HepG2 (cell line): ENCODE measurements around the gene TFPI. TPM values are rescaled to one million over a fixed set of nuclear protein-coding genes. Genes with fewer than 3 reads are reported as not detected.

Experiments used
- CEBPB ChIP-seq: IDR thresholded peaks from 2 replicates; pipeline ENCODE4 v1.6.1; 2011; ENCODE audit warnings: low read depth, low read length, improper control_type of control experiment, borderline replicate concordance
- CHD4 ChIP-seq: fragments of 200-600 bp; sonication (generic); IDR thresholded peaks from 2 replicates; pipeline ENCODE4 v1.7.0; 2017; ENCODE audit warnings: mild to moderate bottlenecking, low read length, borderline replicate concordance
- EP300 ChIP-seq, 3 experiments: sonication (generic) in 1 of 3; formaldehyde crosslinking in 1 of 3; IDR thresholded peaks; 2 replicates each; pipeline versions ENCODE4 v1.5.1 to v1.6.1; 2011 to 2020; ENCODE audit warnings: low read depth in 2 of 3, low read length in 2 of 3, borderline replicate concordance in 1 of 3, improper control_type of control experiment in 1 of 3, mild to moderate bottlenecking in 1 of 3, missing genetic modification reagents in 1 of 3, moderate library complexity in 1 of 3
- ETV5 ChIP-seq: IDR thresholded peaks from 2 replicates; pipeline ENCODE4 v1.6.1; 2018; ENCODE audit warnings: missing biosample characterization, missing genetic modification reagents, inconsistent platforms, borderline replicate concordance
- FOXA1 ChIP-seq, 2 experiments: fragments of 450-650 bp in 1 of 2; sonication (generic) in 1 of 2; formaldehyde crosslinking in 1 of 2; IDR thresholded peaks; 2 replicates each; pipeline versions ENCODE4 v1.4.0 to v1.6.1; 2016 to 2020; ENCODE audit warnings: missing genetic modification reagents in 1 of 2
- FOXA3 ChIP-seq: IDR thresholded peaks from 2 replicates; pipeline ENCODE4 v1.6.1; 2016; ENCODE audit warnings: missing genetic modification reagents, missing compliant biosample characterization
- HCFC1 ChIP-seq: fragments of 150-350 bp; IDR thresholded peaks from 2 replicates; pipeline ENCODE4 v1.6.1; 2014; ENCODE audit warnings: low read depth, low read length
- HNRNPK ChIP-seq: fragments of 200-400 bp; formaldehyde crosslinking; IDR thresholded peaks from 2 replicates; pipeline ENCODE4 v1.6.1; 2018; ENCODE audit warnings: low read length, low read depth, moderate library complexity, mild to moderate bottlenecking; ENCODE audit not compliant: poor library complexity, severe bottlenecking
- HNRNPUL1 ChIP-seq: fragments of 200-400 bp; formaldehyde crosslinking; IDR thresholded peaks from 2 replicates; pipeline ENCODE4 v1.6.1; 2017; ENCODE audit warnings: low read depth, mild to moderate bottlenecking, low read length, moderate library complexity
- MIER2 ChIP-seq: IDR thresholded peaks from 2 replicates; pipeline ENCODE4 v1.6.1; 2016; ENCODE audit warnings: missing biosample characterization, missing genetic modification reagents
- NFE2L2 ChIP-seq: fragments of 150-350 bp; IDR thresholded peaks from 2 replicates; pipeline ENCODE4 v1.6.1; 2014; ENCODE audit warnings: low read length
- NR0B2 ChIP-seq: sonication (generic); formaldehyde crosslinking; IDR thresholded peaks from 2 replicates; pipeline ENCODE4 v1.4.0; 2020; ENCODE audit warnings: mild to moderate bottlenecking, missing genetic modification reagents
- NR2F2 ChIP-seq: IDR thresholded peaks from 2 replicates; pipeline ENCODE4 v1.6.1; 2012; ENCODE audit warnings: low read depth, inconsistent platforms, borderline replicate concordance
- POLR2G ChIP-seq: fragments of 200-400 bp; formaldehyde crosslinking; IDR thresholded peaks from 2 replicates; pipeline ENCODE4 v1.6.1; 2018; ENCODE audit warnings: mild to moderate bottlenecking, low read depth, low read length, moderate library complexity
- RBM22 ChIP-seq: fragments of 200-400 bp; formaldehyde crosslinking; optimal IDR thresholded peaks from 2 replicates; pipeline ENCODE3; 2017; ENCODE audit warnings: mild to moderate bottlenecking, low read length, moderate library complexity
- RNF219 ChIP-seq: sonication (generic); formaldehyde crosslinking; IDR thresholded peaks from 2 replicates; pipeline ENCODE4 v1.5.0; 2020; ENCODE audit warnings: mild to moderate bottlenecking, missing genetic modification reagents
- SNAPC5 ChIP-seq: sonication (generic); formaldehyde crosslinking; IDR thresholded peaks from 2 replicates; pipeline ENCODE4 v1.8.1; 2023; ENCODE audit warnings: mild to moderate bottlenecking, missing genetic modification reagents, borderline replicate concordance
- SOX13 ChIP-seq, 3 experiments: fragments of 450-650 bp in 1 of 3; sonication (generic) in 1 of 3; formaldehyde crosslinking in 1 of 3; IDR thresholded peaks in 2 of 3; conservative IDR thresholded peaks in 1 of 3; 2 replicates each; pipeline versions ENCODE4 v1.5.0 to v1.6.1; 2016 to 2020; ENCODE audit warnings: antibody characterized with exemption in 1 of 3, mild to moderate bottlenecking in 1 of 3, missing compliant biosample characterization in 1 of 3, missing genetic modification reagents in 1 of 3, moderate library complexity in 1 of 3
- TAF15 ChIP-seq: fragments of 200-400 bp; formaldehyde crosslinking; IDR thresholded peaks from one replicate; pipeline ENCODE4 v1.6.1; 2018; ENCODE audit warnings: mild to moderate bottlenecking, low read depth, low read length; ENCODE audit not compliant: poor library complexity, severe bottlenecking
- ZBTB26 ChIP-seq: IDR thresholded peaks from 2 replicates; pipeline ENCODE4 v1.6.1; 2016; ENCODE audit warnings: missing compliant biosample characterization, missing genetic modification reagents, borderline replicate concordance
- ZKSCAN1 ChIP-seq: fragments of 150-350 bp; IDR thresholded peaks from 2 replicates; pipeline ENCODE4 v1.6.1; 2014; ENCODE audit warnings: low read length
- ZMYM4 ChIP-seq: sonication (generic); formaldehyde crosslinking; IDR thresholded peaks from 2 replicates; pipeline ENCODE4 v1.8.1; 2023; ENCODE audit warnings: mild to moderate bottlenecking, missing genetic modification reagents
- ZNF124 ChIP-seq: sonication (generic); formaldehyde crosslinking; IDR thresholded peaks from 2 replicates; pipeline ENCODE4 v1.4.0; 2020; ENCODE audit warnings: missing genetic modification reagents
- ZNF136 ChIP-seq: sonication (generic); formaldehyde crosslinking; IDR thresholded peaks from 2 replicates; pipeline ENCODE4 v1.8.1; 2022; ENCODE audit warnings: low read depth, mild to moderate bottlenecking, moderate library complexity, missing genetic modification reagents
- ZNF234 ChIP-seq: sonication (generic); formaldehyde crosslinking; conservative IDR thresholded peaks from 2 replicates; pipeline ENCODE4 v1.5.1; 2020; ENCODE audit warnings: mild to moderate bottlenecking, missing genetic modification reagents
- ZNF614 ChIP-seq: IDR thresholded peaks from 2 replicates; pipeline ENCODE4 v1.6.1; 2018; ENCODE audit warnings: missing biosample characterization, missing genetic modification reagents, inconsistent platforms, borderline replicate concordance
- ZNF850 ChIP-seq: sonication (generic); formaldehyde crosslinking; conservative IDR thresholded peaks from 2 replicates; pipeline ENCODE4 v1.9.0; 2021; ENCODE audit warnings: mild to moderate bottlenecking, missing genetic modification reagents
- polyA plus RNA-seq, 8 experiments: library from polyadenylated mRNA; depleted of rRNA in 3 of 8; stranded (reverse) in 7 of 8; unstranded in 1 of 8; fragments of >200 nt; fragmentation: Illumina TruSeq in 4 of 8; extraction: Trizol in 4 of 8; gene quantifications; 2 replicates each; pipeline versions ENCODE4 v1.2.1 to v1.2.3, GENCODE V29; 2011 to 2016; ENCODE audit warnings: low read depth in 4 of 8, missing spikeins in 1 of 8, mixed read lengths in 1 of 8; ENCODE audit not compliant: insufficient read depth in 1 of 8
- total RNA-seq, 5 experiments: library from RNA; depleted of rRNA; stranded (reverse); fragments of >200 nt; fragmentation: Illumina TruSeq; extraction: Trizol; gene quantifications; 2 replicates each; pipeline ENCODE4 v1.2.3, GENCODE V29; 2016; ENCODE audit warnings: low read depth in 1 of 5

Gene TFPI
- total and polyA plus RNA-seq, 2 of the 13 experiments (the other 11 are each of a cell fraction or from before 2014, with no cell fraction given): 301 to 436 TPM

GRCh38 chr2:187527262-187527661 lies 27.0 kb downstream of the TFPI start (continued):
- TF ChIP-seq ETV5 (peak; percentile 87; the same call in 1 of the 2 replicates), ZNF136 (CRISPR knock-in tag) (no peak), FOXA1 (IDR thresholded peaks at IDR 0.05) (no peak), FOXA1 (CRISPR knock-in tag; IDR thresholded peaks at IDR 0.05) (no peak), POLR2G (no peak), CHD4 (no peak), NFE2L2 (no peak), CEBPB (peak; percentile 18; the same call in 1 of the 2 replicates), ZBTB26 (CRISPR knock-in tag) (no peak), NR0B2 (no peak), MIER2 (CRISPR knock-in tag) (no peak), RNF219 (0 out of 2 replicates have a peak, but pooled peaks have one; percentile 21), TAF15 (no peak), RBM22 (peak; percentile 38), SNAPC5 (CRISPR knock-in tag) (no peak), EP300 (IDR thresholded peaks at IDR 0.05; ENCODE audit: low read depth in 2 of 2, low read length in 2 of 2) (peak in 1 of 2 experiments; percentile 75; a peak in 2 of 4 replicates), EP300 (CRISPR knock-in tag; IDR thresholded peaks at IDR 0.05; ENCODE audit: borderline replicate concordance) (no peak), ZNF124 (no peak), ZNF850 (CRISPR knock-in tag) (no peak), HNRNPUL1 (peak; percentile 40; the same call in 1 of the 2 replicates), NR2F2 (peak; percentile 31; the same call in 1 of the 2 replicates), ZNF614 (no peak), SOX13 (IDR thresholded peaks at IDR 0.05) (no peak), SOX13 (CRISPR knock-in tag; conservative IDR thresholded peaks at IDR 0.05 in 1 of 2, IDR thresholded peaks at IDR 0.05 in 1 of 2) (peak in 1 of 2 experiments; percentile 55; a peak in 1 of 4 replicates), FOXA3 (CRISPR knock-in tag) (peak; percentile 64), HNRNPK (no peak), ZKSCAN1 (no peak), ZMYM4 (CRISPR knock-in tag) (no peak), HCFC1 (no peak), ZNF234 (no peak)
